GM21825 (cell line): ENCODE measurements around the gene ARHGAP5.

Source experiments
- ATAC-seq: cut with Tn5 transposase; IDR thresholded peaks from one replicate; pipeline ENCODE4 v1.9.1; 2021; ENCODE audit warnings: mild to moderate bottlenecking, moderate library complexity; ENCODE audit not compliant: unreplicated experiment

The ARHGAP5 gene

GRCh38 chr14:32206552-32206951, 129.4 kb downstream of the ARHGAP5 start:
- no peak for ATAC-seq

DNA sequence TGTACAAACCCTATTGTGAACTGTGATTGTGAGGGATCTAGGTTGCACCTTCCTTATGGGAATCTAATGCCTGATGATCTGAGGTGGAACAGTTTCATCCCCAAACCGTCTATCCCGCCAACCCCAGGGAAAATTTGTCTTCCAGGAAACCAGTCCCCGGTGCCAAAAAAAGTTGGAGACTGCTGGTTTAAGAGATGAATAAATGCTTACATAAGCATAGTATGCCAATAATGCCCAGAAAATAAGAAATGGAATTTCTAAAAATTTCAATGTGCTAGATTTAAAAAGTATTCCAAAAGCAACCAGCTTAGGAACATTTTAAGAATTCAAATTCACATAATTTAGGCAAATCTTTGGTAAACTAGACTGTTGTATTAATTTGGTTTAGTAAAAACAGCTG, 131.4 kb downstream of the ARHGAP5 start:
- no peak for ATAC-seq
